SH-SY5Y (cell line): Measurements from ENCODE around the gene CARD11.

Experiments used
- GATA2 ChIP-seq: IDR thresholded peaks from 2 replicates; pipeline ENCODE4 v1.6.1; 2011; ENCODE audit warnings: mild to moderate bottlenecking, low read depth, low read length
- GATA3 ChIP-seq: IDR thresholded peaks from 2 replicates; pipeline ENCODE4 v1.6.1; 2011; ENCODE audit warnings: low read depth, mild to moderate bottlenecking, low read length, moderate library complexity

- TF ChIP-seq GATA2 (no peak), GATA3 (no peak)
These were observed 39.7 kb downstream of the CARD11 start for GRCh38 chr7:3003936-3004335.
